NOMO-1 treated with DMSO at 0.1 percent for 48 hours (cell line): ENCODE data around the gene LPO.

Source experiments
- DNase-seq: peaks from one replicate; lab custom pipeline; 2025; ENCODE audit not compliant: unreplicated experiment; lab: John Stamatoyannopoulos, UW

Gene LPO

GRCh38 chr17:58315750-58316149 is 77.4 kb downstream of the LPO start:
- DNase-seq: no peak

- DNase-seq: no peak
Measured at GRCh38 chr17:58316260-58316960, 78.0 kb downstream of the LPO start.

GRCh38 chr17:58317421-58318064 is 79.2 kb downstream of the LPO start:
- DNase-seq: peak; percentile 60

- DNase-seq: no peak
Measured at GRCh38 chr17:58318065-58318481, 79.7 kb downstream of the LPO start.
